Fibroblast of gingiva (primary cell): Measurements from ENCODE around the gene MYO1B.

Source experiments
- DNase-seq: peaks from one replicate; pipeline ENCODE4 v3.0.0-alpha.2; 2011; ENCODE audit warnings: low read depth

The MYO1B gene

GRCh38 chr2:191226196-191226595 lies 19.0 kb upstream of the MYO1B start:
- no peak for DNase-seq

GRCh38 chr2:191228333-191228732 lies 16.9 kb upstream of the MYO1B start:
- no peak for DNase-seq

DNA sequence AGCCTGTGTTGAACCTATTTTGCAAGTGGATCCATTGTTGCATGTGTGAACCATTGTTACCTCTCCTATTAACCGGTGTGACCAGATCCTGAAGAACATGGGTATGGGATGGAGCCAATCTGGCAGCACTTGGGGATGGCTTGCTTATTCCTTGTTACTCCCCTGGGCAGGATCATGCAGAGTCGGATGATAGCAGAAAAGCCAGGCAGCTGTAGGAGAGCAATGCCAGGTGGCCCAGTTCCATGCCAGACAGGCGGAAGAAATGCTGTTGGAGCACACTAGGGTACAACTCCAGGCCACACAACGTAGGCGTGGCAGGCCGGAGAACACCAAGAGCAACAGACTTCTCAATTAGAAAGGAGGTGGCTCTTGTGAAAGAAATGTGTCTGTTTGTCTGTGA lies 16.3 kb upstream of the MYO1B start:
- no peak for DNase-seq

GRCh38 chr2:191230174-191230573 lies 15.0 kb upstream of the MYO1B start:
- DNase-seq = peak; percentile 63

DNA sequence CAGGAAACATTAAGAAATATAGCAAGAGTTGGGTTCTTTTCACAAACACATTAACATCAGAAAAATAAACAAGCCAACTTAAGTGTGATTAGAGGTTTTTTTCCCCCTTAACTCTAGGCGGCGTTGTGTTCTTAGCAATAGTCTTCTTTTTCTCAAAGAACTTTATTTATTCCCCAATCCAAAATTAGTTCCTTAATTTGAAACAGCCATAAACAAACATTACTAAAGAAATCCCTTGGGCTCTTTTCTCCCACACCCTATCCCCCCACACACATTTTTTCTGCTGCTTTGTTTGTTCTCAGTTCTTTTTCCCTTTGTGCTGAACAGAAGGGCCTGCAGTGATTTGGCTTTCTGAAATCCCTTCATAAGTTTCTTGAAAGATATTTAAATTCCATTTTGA lies 13.2 kb upstream of the MYO1B start:
- DNase-seq = peak; percentile 87

DNA sequence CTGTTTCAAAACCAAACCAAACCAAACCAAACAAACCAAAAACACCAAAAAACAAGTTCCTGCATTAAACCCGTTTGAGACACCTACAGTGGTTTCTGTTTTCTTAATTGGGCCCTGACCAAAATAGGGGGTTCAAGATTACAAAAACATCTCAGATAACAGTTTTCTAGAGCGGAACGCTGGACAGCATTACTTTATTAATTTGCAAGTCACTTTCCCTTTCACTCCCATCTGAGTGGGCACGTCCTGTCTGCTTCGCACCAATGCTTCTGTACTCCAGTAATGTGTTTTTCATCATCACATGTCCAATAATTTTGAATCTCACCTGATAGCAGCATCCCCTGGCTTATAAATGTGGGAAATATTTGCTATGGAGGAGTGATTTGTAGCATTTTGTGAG lies 11.7 kb upstream of the MYO1B start:
- no peak for DNase-seq

DNA sequence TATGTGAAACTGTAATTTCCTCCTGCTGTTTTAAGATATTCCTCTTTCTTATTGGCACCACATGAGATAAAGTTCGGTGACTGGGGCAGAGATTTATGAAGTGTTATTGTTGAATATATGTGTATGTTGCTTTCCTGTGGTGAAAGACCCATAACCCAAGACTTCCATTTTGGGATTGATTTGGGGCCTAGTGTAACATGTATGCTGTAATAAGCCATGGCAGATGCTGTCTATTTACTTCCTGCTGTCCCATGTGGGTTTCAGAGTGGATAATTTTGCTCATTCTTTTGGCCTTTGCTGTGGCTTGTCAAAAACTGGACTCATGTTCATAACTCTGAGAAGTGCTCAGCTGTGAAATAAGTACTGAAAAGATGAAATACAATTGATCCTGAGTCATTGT lies 10.8 kb upstream of the MYO1B start:
- DNase-seq = no peak

GRCh38 chr2:191240871-191241270 lies 4.3 kb upstream of the MYO1B start:
- DNase-seq = no peak

DNA sequence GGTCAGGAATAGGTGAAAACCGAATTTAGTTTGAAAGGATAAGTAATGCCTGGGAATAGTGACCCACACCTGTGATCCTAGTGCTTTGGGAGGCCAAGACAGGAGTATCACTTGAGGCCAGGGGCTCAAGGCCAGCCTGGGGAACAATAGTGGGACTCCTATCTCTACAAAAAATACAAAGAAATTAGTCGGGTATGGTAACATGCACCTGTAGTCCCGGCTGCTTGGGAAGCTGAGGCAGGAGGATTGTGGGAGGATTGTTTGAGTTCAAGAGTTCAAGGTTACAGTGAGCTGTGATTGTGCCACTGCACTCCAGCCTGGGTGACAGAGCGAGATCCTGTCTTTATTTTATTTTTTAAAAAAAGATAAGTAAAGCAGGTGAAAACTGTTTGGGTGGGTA lies 3.8 kb upstream of the MYO1B start:
- no peak for DNase-seq

GRCh38 chr2:191243154-191243553 lies 2.0 kb upstream of the MYO1B start:
- DNase-seq = no peak

GRCh38 chr2:191244350-191244749 lies 854 bp upstream of the MYO1B start:
- no peak for DNase-seq

DNA sequence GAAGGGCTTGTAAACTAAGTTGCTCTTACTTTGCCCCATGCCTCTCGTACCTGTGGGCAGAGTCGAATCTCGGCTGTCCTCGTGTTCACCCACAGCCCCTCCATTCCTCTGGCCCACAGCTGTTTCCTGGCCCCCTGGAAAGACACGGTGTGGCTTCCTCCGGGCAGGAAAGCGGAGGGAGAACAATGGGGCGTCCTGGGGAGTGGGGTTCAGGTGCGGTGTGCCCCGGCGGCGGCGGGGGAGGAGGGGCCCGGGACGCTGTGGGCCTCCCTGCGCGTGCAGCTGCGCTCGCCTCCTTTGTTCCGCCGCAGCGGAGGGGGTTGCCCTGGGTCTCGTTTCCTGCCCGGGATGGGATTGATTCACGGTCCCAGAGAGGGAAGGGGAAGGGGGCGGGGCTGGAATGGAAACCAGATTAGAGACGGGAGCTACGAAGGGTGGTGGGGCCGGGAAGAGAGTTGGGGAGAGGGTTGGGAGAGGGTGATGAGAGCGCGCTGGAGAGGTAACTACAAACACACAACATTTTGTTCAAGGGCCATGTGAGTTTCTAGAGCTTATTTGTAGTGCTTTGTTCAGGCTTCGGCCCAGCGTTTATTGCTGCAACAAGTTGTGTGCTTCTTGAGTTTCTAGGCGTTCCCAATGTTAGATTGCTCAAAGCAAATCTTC lies 796 bp downstream of the MYO1B start:
- peak; percentile 68 for DNase-seq

DNA sequence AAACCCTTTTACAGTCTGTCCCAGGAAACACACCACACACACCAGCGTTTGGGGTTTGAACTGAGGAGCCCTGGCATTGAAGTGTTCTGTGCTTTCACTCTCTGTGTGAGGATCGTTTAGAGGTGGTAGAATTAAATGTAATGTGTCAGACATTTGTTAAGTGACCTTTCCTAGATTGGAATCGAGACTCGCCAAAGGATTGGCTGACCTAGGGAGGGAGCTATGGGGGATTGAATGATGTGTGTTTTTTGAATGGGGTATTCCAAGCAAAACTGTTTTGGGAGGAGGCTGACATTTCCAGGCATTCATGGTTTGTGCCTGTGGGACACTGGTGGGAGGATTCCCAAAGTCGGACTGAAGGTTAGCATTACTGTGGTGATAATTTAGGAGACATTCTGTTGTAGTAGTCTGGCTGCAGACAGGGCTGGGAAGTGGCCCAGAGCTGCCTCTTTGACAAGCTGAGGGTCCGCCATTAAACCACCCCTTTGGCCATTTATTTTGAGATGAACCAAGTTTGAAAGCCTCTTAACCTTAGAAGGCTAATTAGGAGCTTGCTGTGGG lies 1.7 kb downstream of the MYO1B start:
- DNase-seq = peak; percentile 31

- peak; percentile 84 for DNase-seq
Measured at GRCh38 chr2:191247381-191248057, 2.3 kb downstream of the MYO1B start.

DNA sequence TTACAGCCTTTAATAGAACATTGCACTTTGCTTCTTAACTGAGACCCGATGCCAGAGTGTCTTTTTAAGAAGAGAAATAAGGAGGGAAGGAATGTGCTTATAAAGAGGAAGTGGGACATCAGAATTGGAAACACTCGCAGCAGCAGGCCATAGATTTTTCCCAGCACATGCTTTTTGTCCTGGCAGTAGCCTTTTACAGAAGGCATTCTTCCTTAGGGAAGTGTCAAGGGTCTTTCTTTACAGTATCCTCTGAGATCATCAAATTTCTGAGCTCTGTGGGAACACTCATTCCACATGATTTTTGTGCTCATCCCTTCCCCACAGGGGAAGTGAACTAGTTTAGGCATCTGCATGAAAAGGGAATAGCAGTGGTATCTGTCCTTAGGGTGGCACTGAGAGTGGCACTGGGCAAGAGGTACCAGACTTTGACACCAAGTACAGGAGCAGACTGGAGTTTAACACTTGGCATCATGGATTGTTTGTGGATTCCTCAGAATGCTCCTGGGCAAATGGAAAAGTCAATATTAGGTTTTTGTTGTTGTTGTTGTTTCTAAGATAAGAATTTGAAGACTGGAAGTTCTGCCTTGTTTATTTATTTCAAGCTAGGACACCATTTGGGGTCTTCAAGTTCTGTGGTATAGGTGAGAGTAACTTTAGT lies 4.1 kb downstream of the MYO1B start:
- no peak for DNase-seq

GRCh38 chr2:191250400-191250799 lies 5.2 kb downstream of the MYO1B start:
- no peak for DNase-seq

DNA sequence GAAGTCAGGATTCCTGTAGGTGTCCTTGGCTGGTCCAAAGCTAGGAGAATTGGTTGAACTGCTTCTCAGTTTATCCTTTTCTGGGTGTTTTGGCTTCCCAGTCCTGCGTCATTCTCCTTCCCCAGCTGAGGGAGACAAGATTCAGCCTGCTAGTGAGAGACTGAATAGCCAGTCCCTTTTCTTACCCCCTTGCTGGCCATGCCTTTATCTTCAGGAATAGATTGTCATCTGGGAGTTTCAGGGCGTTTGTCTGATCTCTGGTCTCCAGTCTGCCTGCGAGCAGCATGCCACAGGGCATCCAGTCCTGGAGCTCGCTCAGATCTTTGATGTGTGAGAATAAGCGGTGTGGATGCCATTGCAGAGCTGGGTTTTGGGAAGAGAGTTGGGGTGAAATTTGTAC lies 5.8 kb downstream of the MYO1B start:
- no peak for DNase-seq

GRCh38 chr2:191252699-191253098 lies 7.5 kb downstream of the MYO1B start:
- no peak for DNase-seq

DNA sequence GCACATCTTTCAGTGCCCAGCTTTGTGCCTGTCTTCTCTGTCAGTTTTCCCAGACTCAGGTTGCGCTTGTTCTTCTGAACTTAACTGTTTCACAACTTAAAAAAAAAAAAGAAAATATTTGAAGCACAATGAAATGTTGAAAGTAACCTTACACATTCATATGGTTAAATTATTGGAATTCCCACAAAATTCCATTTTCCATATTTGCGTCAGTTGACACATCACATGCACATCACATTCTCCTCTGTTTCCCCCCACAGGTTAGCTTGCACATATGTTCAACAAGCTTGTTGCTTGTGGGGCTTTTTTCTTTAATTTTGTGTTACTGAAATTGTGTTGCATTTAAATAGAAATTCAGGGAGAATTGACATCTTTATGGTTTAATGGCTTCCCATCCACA lies 8.3 kb downstream of the MYO1B start:
- DNase-seq = no peak

GRCh38 chr2:191255271-191255670 lies 10.1 kb downstream of the MYO1B start:
- DNase-seq = no peak

DNA sequence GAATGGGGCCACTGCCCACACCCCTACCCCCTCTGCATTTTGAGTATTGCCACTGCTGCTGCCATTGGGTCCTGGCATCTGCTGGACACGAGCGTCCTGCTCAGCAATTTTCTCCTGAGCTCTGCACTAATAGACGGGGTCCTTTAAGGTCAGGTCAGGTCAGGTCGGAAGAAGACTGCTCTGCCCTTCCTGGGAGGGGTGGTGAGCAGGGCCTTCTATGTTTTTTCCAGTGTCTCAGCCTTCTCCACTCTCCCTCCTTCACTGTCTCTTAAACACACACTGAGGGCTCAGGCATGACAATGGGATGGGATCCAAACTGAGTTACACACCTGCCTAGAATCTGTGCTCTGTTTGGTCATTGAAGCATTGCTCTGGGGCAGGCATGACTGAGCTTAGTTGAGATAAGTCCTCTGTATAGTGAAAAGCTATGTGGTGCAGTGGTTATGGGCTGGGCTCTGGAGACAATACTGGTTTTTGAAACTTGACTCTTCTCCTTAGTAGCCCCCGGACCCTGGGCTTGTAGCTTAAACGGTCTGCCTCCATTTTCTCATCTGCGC lies 10.6 kb downstream of the MYO1B start:
- no peak for DNase-seq

DNA sequence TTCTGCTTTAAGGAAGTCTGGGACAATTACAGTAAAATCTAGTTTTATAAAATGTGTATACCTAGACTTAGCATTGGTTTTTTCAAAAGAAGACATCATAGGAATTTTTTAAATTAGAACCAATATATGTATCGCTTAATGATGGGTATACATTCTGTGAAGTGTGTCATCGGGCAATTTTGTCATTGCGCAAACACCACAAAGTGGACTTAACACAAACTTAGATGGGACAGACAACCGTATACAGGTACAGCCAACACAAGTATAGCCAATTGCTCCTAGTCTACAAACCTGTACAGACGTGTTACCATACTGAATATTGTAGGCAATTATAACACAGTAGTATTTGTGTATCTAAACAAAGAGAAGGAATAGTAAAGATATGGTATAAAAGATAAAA lies 12.7 kb downstream of the MYO1B start:
- DNase-seq = no peak

GRCh38 chr2:191258996-191259395 lies 13.8 kb downstream of the MYO1B start:
- no peak for DNase-seq
